ENCODE data around the gene GRHL1. TPM values are rescaled to one million over a fixed set of nuclear protein-coding genes. Genes with fewer than 3 reads are reported as not detected.

GRHL1 gene
- total and polyA plus RNA-seq, 2 experiments from 2014 or later, result 2.9 to 4.2 TPM

GRCh38 chr2:9961013-9961412 is 9.5 kb downstream of the GRHL1 start (continued):
- TF ChIP-seq ZNF462 (CRISPR knock-in tag; IDR thresholded peaks at IDR 0.05) (no peak), CTCF (conservative IDR thresholded peaks at IDR 0.05; ENCODE audit: low read depth in 2 of 2) (no peak), EZH2 (IDR thresholded peaks at IDR 0.05; ENCODE audit: low read depth, unreplicated experiment) (no peak), JUNB (IDR thresholded peaks at IDR 0.05; ENCODE audit: unreplicated experiment) (no peak), STAT1 (IDR thresholded peaks at IDR 0.05; ENCODE audit: unreplicated experiment) (no peak), NANOG (IDR thresholded peaks at IDR 0.05; ENCODE audit: borderline replicate concordance) (no peak), ETS1 (IDR thresholded peaks at IDR 0.05) (no peak), EZH2phosphoT487 (IDR thresholded peaks at IDR 0.05; ENCODE audit: unreplicated experiment) (no peak), POLR2AphosphoS5 (IDR thresholded peaks at IDR 0.05; ENCODE audit: low read depth) (no peak)
